Natural killer cell treated with Interleukin-12 subunit alpha and Interleukin-12 subunit beta and Interleukin-15 and Interleukin-18, amount 100 ng/mL, for 72 hours (primary cell): ENCODE results near the gene TMEM53. TPM values are rescaled to one million over a fixed set of nuclear protein-coding genes. Genes with fewer than 3 reads are reported as not detected.

ENCODE experiments used
- ATAC-seq, 2 donors: fragments of 150-1000 bp; cut with Tn5 transposase in 1 of 2; sonication (Bioruptor Pico), chemical (Tn5 transposase) in 1 of 2; 2 replicates each; pipeline ENCODE4 v1.10.0; 2021
- DNase-seq: peaks from one replicate; pipeline ENCODE4 v3.0.0; 2022; ENCODE audit warnings: low spot score
- H3K27ac Mint-ChIP-seq, 2 donors: 1 replicate in 1 of 2; 2 replicates in 1 of 2; pipeline ENCODE4 v1.8.0; 2022; ENCODE audit warnings: mixed read lengths in 2 of 2, mild to moderate bottlenecking in 1 of 2, moderate library complexity in 1 of 2
- H3K27me3 Mint-ChIP-seq, 2 donors: 1 replicate in 1 of 2; 2 replicates in 1 of 2; pipeline ENCODE4 v1.8.0; 2022; ENCODE audit warnings: mixed read lengths in 2 of 2
- H3K36me3 Mint-ChIP-seq: one replicate; pipeline ENCODE4 v1.8.0; 2022; ENCODE audit warnings: mixed read lengths
- H3K4me1 Mint-ChIP-seq, 2 donors: 1 replicate in 1 of 2; 2 replicates in 1 of 2; pipeline ENCODE4 v1.8.0; 2022; ENCODE audit warnings: low read depth in 2 of 2, mixed read lengths in 2 of 2, mild to moderate bottlenecking in 1 of 2
- H3K4me3 Mint-ChIP-seq: one replicate; pipeline ENCODE4 v1.8.0; 2022; ENCODE audit warnings: mixed read lengths
- H3K9me3 Mint-ChIP-seq: 2 replicates; pipeline ENCODE4 v1.8.0; 2022; ENCODE audit warnings: mixed read lengths
- total RNA-seq, 2 donors: library from RNA; stranded (reverse); gene quantifications; one replicate each; pipeline ENCODE4 v1.2.3, GENCODE V29; 2022

The TMEM53 gene
- total RNA-seq, 2 donors from 2014 or later: 2.8 to 3.8 TPM

GRCh38 chr1:44642925-44643324 is 31.4 kb downstream of the TMEM53 start:
- ATAC-seq: no peak
- Mint-ChIP-seq H3K27ac (no peak overlapping the region), H3K27me3 (no peaks in the 10 kb centered on the region), H3K4me3 (no peak overlapping the region), H3K4me1 (peaks cover 0 to 18% of the 10 kb centered on the region in 2 donors), H3K36me3 (peaks cover 7% of the 10 kb centered on the region), H3K9me3 (no peaks in the 10 kb centered on the region)
- no peak for DNase-seq

DNA sequence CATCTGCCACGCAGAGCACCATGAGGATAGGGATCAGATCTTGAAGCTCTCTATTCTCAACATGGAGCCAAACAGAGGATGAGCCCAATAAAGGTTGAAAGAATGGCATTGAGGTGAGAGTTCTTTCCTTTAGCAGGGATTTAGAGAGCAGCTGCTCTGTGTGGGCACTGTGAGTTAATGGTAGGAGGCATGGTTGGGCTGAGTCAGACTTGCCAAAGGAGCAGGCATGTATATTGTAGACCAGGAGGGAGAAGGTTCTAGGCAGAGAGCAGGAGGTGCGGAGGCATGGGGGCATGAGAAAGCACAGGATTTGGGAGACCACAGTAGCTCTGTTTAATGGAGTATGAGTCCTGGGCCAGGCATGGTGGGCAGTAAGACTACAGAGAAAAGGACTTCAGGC is 32.0 kb downstream of the TMEM53 start:
- Mint-ChIP-seq H3K27ac (peak overlapping the region in 1 of 2 donors; percentile 36), H3K36me3 (peaks cover 13% of the 10 kb centered on the region), H3K4me1 (peaks cover 0 to 18% of the 10 kb centered on the region in 2 donors), H3K4me3 (no peak overlapping the region), H3K9me3 (no peaks in the 10 kb centered on the region), H3K27me3 (no peaks in the 10 kb centered on the region)
- DNase-seq (no peak), ATAC-seq (no peak)

- no peaks in the 10 kb centered on the region for H3K9me3 Mint-ChIP-seq
- DNase-seq (no peak), ATAC-seq (no peak)
- H3K4me1 Mint-ChIP-seq: peaks cover 0 to 21% of the 10 kb centered on the region in 2 donors
- no peaks in the 10 kb centered on the region for H3K27me3 Mint-ChIP-seq
- H3K27ac Mint-ChIP-seq: peak overlapping the region in 1 of 2 donors; percentile 36
- no peak overlapping the region for H3K4me3 Mint-ChIP-seq
- H3K36me3 Mint-ChIP-seq: peaks cover 13% of the 10 kb centered on the region
Measured at GRCh38 chr1:44641126-44642102, 32.9 kb downstream of the TMEM53 start.

DNA sequence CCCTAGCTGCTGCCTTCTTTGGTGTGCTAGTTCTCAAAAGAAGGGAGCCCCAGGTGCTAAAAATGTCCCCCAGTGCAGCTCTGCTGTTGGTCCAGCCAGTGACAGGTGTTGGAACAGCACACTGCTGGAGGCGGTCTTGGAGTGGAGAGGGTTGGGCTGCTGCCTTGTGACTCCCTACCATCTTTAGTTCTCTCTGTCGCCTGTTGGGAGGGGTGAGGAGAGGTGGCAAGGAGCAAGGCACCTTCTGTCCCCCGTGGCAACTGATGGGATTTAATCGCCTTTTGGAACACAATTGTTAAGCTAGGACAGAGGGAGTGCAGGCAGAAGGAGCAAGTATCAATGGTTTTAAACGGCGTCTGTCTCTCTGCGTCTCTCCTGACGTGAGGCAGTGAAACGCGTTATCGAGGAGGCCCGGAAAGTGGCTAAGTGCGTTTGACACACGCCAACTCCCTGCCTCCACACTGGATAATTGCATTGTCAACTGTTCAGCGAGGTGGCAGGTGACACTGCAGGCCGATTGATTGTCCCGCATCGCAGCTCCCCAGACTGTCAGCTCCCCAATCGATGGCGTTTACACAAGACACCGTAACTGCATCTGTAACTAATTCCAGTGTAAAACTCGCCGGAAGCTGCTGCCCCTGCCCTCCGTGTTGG is 34.0 kb downstream of the TMEM53 start:
- Mint-ChIP-seq H3K4me3 (no peak overlapping the region), H3K27me3 (no peaks in the 10 kb centered on the region), H3K36me3 (peaks cover 13% of the 10 kb centered on the region), H3K27ac (no peak overlapping the region), H3K4me1 (peaks cover 0 to 21% of the 10 kb centered on the region in 2 donors), H3K9me3 (no peaks in the 10 kb centered on the region)
- DNase-seq (no peak), ATAC-seq (no peak)

DNA sequence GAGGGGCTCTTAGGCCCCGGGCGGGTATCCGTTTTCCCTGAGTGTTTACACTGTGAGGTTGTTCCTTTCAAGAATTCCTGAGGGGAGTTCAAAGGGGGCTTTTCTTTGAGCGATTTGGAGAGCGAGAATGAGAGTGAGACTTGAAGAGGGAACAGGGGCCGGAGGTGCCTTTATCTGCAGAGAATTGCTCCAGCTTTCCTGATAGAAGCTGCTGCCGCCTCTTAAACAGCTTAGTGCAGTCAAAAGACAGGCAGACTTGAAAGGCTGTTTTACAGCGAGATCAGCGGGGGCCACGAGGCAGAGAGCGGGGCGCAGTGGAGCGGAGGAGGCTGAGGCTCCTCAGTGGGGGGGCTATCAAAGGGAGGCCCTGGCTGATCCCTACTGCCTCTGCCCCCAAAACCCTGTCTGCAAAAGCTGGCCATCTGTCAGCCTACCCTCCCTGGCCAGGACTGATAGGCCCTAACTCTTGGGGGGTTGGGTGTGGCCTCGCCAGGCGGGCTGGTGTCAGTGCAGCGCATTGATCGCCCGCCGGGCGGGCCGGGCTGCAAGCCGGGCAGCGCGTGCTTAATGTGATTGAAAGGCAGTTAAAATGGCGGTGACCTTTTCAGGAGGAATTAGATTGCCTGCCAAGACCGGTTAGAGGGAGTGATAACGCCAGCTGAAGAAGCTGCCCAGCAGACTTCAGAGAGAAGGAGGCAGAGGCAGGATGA is 36.4 kb downstream of the TMEM53 start:
- DNase-seq (no peak), ATAC-seq (no peak)
- H3K4me1 Mint-ChIP-seq: peaks cover 22 to 39% of the 10 kb centered on the region in 2 donors
- H3K27me3 Mint-ChIP-seq: no peaks in the 10 kb centered on the region
- no peaks in the 10 kb centered on the region for H3K9me3 Mint-ChIP-seq
- H3K27ac Mint-ChIP-seq: no peak overlapping the region
- H3K4me3 Mint-ChIP-seq: no peak overlapping the region
- H3K36me3 Mint-ChIP-seq: peaks cover 13% of the 10 kb centered on the region

DNA sequence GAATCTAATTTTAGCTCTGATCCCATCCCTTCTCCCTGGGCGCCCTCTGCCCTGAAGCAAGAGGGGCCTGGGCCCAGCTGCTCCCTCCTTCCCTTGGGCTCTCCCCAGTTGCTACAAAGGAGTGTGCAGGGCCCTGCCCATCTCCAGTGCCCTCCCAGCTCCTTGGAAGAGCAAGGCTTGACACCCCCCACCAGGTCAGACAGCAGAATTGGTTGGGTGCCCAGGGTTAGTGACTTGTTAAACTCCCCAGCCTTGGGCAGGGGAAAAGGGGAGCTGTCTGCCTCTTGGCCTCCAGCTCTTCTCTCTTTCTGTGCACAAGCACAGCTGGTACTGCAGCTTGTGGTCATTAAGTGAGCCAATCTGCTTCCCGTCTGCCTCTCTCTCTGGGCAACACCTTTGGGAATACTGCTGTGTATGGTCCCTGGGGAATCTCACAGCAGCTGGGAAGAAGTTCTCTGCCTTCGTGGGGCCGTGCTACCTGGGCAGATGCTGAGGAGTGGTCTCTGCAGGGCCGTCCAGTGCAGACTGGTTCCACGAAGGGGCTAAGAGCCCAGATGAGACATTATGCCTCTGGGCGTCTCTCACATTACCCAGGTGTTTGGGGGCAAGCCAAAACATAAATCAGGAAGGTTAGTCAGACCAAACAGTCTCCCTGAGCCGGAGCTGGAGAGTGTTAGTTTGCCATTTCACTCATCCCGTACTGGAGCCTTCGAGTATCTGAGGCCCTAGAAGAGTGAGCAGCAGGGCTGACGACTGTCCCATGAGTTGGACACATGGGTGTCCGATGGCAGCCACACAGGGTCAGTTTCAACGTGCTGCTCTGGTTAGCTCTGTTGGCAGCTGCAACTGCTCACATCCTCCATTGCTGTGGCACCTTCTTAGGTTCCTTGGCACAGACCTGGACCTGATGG is 37.3 kb downstream of the TMEM53 start:
- no peak overlapping the region for H3K27ac Mint-ChIP-seq
- H3K36me3 Mint-ChIP-seq: peaks cover 13% of the 10 kb centered on the region
- H3K4me1 Mint-ChIP-seq: peaks cover 27 to 34% of the 10 kb centered on the region in 2 donors
- DNase-seq: no peak
- no peaks in the 10 kb centered on the region for H3K27me3 Mint-ChIP-seq
- H3K9me3 Mint-ChIP-seq: no peaks in the 10 kb centered on the region
- no peak for ATAC-seq
- H3K4me3 Mint-ChIP-seq: no peak overlapping the region

GRCh38 chr1:44636083-44636687 is 38.1 kb downstream of the TMEM53 start:
- Mint-ChIP-seq H3K27ac (no peak overlapping the region), H3K36me3 (peaks cover 13% of the 10 kb centered on the region), H3K9me3 (no peaks in the 10 kb centered on the region)

DNA sequence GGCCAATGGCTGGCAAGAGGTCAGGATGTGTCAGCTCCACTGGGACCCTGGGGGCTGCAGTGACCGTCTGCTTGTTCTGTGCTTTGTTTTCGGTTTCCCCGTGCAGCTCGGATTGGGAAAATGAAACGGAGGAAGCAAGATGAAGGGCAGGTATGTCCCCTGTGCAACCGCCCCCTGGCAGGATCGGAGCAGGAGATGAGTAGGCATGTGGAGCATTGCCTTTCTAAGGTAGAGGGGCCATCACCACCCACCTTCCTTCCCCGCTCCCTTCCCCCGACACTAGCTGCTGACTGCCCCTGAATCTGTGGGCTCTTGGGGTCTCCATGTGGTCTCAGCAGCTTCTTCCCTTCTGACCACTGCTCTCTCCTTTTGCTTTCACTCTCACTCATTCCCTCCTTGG is 38.8 kb downstream of the TMEM53 start:
- no peak for ATAC-seq
- peaks cover 38 to 41% of the 10 kb centered on the region in 2 donors for H3K4me1 Mint-ChIP-seq
- H3K27ac Mint-ChIP-seq: no peak overlapping the region

More at GRCh38 chr1:44636083-44636687, 38.1 kb downstream of the TMEM53 start:
- ATAC-seq (no peak), DNase-seq (no peak)
- Mint-ChIP-seq H3K4me3 (no peak overlapping the region), H3K27me3 (no peaks in the 10 kb centered on the region), H3K4me1 (peaks cover 31 to 33% of the 10 kb centered on the region in 2 donors)

DNA sequence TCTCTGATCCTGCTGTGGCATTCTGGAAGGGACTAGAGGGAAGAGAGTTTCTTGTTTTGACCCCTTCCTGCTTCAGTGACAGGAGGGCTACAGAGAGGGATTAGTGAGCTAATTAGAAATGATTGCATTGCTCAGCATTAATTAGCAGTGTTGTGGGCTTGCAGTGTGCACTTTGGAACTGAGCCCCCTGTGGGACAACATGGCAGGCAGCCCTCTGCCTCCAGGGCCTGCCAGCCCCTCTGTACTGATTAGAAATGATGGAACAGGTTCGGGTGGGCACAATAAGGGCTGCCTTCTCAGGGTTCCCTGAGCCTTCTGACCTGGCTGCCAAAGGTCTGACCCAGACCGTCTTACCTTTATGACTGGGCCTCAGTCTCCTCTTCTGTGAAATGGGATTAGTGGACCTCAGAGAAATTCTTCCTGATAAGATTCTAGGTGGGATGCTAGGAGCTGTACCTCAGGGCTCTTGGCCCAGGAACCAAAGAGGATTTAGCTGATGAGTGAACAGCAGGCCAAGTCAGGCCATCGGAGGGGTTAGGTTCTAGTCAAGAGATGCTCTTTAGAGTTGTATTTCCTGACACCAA is 39.6 kb downstream of the TMEM53 start:
- H3K27me3 Mint-ChIP-seq: no peaks in the 10 kb centered on the region
- H3K4me3 Mint-ChIP-seq: no peak overlapping the region
- no peak for ATAC-seq
- H3K4me1 Mint-ChIP-seq: peaks cover 41 to 43% of the 10 kb centered on the region in 2 donors
- peak overlapping the region; percentile 62 to 92 for H3K27ac Mint-ChIP-seq
- peaks cover 18% of the 10 kb centered on the region for H3K36me3 Mint-ChIP-seq
- DNase-seq: no peak
- peaks cover 5% of the 10 kb centered on the region for H3K9me3 Mint-ChIP-seq

More for the DNA sequence above, 38.8 kb downstream of the TMEM53 start:
- Mint-ChIP-seq H3K4me3 (no peak overlapping the region), H3K27me3 (no peaks in the 10 kb centered on the region), H3K9me3 (peaks cover 5% of the 10 kb centered on the region), H3K36me3 (peaks cover 16% of the 10 kb centered on the region)
- DNase-seq: no peak

GRCh38 chr1:44632598-44632997 is 41.7 kb downstream of the TMEM53 start:
- Mint-ChIP-seq H3K27ac (peak overlapping the region; percentile 82 to 92), H3K4me1 (peaks cover 38 to 41% of the 10 kb centered on the region in 2 donors), H3K4me3 (peak overlapping the region; percentile 93), H3K36me3 (peaks cover 8% of the 10 kb centered on the region), H3K9me3 (peaks cover 5% of the 10 kb centered on the region), H3K27me3 (no peaks in the 10 kb centered on the region)
- ATAC-seq (no peak), DNase-seq (no peak)

DNA sequence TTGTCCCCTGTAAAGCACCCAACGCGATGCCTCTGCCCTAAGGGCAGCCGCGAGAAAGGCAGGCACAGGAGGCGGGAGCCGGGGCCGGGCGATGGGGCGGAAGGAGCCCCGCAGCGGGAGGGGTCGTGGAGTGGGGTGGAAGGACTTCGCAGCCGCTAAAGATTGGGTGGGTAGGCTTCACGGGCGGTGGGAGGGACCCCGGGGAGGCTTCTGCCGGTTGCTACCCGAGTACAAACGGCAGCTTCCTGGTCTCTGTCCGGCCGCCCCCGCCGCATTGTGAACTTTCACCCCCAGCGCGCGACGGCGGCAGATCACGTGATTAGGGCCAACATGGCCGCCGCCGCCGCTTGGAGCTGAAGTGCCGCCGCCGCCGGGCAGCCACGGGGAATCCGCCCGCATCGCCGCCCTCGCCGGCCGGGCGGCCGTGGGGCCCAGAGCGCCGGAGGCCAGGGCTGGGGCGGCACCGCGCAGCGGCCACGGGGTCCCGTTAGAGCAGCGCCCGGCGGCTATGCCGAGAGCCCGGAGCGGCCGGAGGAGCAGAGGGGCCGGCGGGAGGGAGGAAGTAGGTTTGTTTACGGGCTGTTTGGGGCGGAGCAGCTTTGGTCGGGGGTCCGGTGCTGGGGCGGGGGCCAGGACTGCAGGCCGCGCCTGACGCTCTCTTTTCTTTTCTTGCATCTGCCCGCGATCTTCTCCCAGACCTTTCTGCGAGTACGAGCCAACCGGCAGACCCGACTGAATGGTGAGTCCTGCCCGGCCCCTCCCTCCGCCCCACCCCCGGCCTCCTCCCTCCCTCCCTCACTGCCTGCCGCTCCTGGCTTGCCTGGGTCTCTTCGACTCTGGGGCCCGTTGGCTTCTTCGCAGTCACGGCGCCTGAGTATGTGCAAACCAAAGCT is 42.4 kb downstream of the TMEM53 start:
- DNase-seq (peak; percentile 94), ATAC-seq (peak; percentile 87 to 91)
- Mint-ChIP-seq H3K4me3 (peak overlapping the region; percentile 93), H3K36me3 (peaks cover 5% of the 10 kb centered on the region), H3K4me1 (peaks cover 36 to 41% of the 10 kb centered on the region in 2 donors), H3K9me3 (peaks cover 5% of the 10 kb centered on the region), H3K27me3 (no peaks in the 10 kb centered on the region), H3K27ac (peak overlapping the region; percentile 82 to 92)
